ENCODE results near the gene CCDC187.

Gene CCDC187

DNA sequence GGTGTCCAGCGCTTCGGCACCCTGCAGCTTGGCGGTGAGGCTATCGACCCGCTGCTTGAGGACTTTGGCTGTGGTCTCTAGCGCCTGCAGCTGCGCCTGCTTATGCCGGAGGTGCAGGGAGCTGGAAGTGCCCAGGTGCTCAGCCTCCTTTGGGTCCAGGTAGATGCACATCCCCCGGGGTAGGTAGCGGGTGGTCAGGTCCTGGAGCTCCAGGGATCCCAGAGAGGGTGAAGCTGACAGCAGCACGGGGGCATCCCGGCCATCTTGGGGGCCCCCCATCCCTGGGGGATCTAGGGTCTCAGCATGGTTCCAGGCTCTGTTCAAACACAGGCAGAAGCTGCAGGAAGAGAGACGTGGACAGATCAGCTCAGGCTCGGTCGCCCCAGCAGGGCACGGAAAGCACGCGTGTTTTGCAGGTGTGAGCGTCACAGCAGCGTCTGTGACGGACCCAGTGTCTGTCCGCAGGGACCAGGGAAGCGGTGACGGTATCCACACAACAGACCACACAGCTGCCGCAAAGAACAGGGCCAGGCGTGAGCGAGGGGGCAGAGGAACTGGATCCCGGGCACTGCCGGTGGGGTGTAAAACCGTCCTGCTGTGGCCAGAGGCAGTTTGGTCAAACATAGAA lies 17.4 kb downstream of the CCDC187 start:
- Histone ChIP-seq H3K9me3 (ENCODE audit: control insufficient read depth, insufficient read depth, low read length) (no peaks in the 10 kb centered on the region), H3K4me3 (ENCODE audit: low read depth, low read length) (no peak overlapping the region), H3K36me3 (ENCODE audit: control insufficient read depth, insufficient read depth, low read length) (no peaks in the 10 kb centered on the region), H3K27ac (ENCODE audit: low read depth, low read length) (no peak overlapping the region), H3K4me1 (ENCODE audit: control insufficient read depth, insufficient read depth, low read length) (0 out of 2 replicates have a peak, but pooled peaks cover 4% of the 10 kb centered on the region), H3K27me3 (ENCODE audit: control insufficient read depth, insufficient read depth, low read length) (no peaks in the 10 kb centered on the region), H3K9ac (ENCODE audit: low read depth, low read length) (no peak overlapping the region)

DNA sequence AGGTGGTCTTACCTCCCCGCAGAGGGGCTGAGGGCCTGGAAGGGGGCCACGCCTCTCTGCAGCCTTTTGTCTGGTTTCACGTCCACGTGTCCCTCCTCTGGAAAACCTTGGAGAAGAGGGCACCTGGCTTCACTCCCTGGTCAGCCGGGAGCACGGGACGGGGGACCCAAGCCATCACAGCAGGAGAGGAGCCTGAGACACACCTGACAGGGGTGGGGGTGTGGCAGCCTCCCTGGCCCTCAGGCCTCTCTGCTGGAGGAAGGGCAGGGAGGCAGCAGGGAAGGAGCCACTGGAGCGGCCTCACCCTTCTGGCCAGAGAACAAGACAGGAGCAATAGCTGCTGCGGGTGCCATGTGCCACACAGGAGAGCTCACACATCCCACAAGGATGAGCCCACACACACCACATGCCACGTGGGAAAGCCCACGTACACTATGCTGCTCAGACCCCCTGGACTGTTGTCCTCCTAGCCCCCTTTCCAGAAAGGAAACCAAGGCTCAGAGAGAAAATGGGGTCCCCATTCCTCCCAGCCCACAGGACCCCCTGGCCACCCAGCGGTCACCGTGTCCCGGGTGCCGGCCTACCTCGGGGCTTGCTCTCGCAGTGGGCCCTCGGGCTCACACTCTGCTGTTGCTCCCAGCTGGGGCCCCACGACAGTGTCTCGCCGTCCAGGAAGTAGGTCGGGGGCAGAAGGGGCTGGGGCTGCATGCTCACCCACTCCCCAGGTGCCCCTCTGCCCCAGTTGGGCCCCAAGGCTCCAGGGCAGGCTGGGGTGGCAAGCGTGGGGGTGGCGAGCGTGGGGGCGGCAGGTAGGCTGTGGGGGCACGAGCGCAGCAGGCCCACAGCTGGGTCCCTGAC lies 18.2 kb downstream of the CCDC187 start:
- no peaks in the 10 kb centered on the region for H3K9me3 ChIP-seq (ENCODE audit: control insufficient read depth, insufficient read depth, low read length)
- H3K4me3 ChIP-seq (ENCODE audit: low read depth, low read length), result no peak overlapping the region
- H3K27me3 ChIP-seq (ENCODE audit: control insufficient read depth, insufficient read depth, low read length), result no peaks in the 10 kb centered on the region
- H3K36me3 ChIP-seq (ENCODE audit: control insufficient read depth, insufficient read depth, low read length), result no peaks in the 10 kb centered on the region
- no peak overlapping the region for H3K9ac ChIP-seq (ENCODE audit: low read depth, low read length)
- no peak overlapping the region for H3K27ac ChIP-seq (ENCODE audit: low read depth, low read length)
- 0 out of 2 replicates have a peak, but pooled peaks cover 4% of the 10 kb centered on the region for H3K4me1 ChIP-seq (ENCODE audit: control insufficient read depth, insufficient read depth, low read length)

DNA sequence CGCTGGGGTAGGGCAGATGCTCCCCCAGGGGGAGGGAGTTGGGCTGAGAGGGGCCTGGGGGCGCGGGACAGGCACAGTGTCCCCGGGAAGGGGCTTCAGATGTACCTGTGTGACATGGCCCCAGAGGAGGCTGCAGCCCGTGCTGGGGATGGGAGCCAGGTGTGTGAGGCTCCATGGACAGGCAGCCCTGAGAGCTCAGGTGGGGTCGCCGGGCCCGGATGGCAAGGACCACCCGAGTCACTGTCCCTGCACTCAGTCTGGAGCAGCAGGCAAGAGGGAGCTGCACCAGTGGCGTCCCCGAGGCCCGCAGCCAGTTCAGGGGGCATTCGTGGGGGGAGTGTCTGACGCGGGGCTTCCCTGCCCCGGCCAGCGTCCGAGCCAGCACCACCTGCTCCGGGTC lies 18.9 kb downstream of the CCDC187 start:
- Histone ChIP-seq H3K9ac (ENCODE audit: low read depth, low read length) (no peak overlapping the region), H3K36me3 (ENCODE audit: control insufficient read depth, insufficient read depth, low read length) (no peaks in the 10 kb centered on the region), H3K27ac (ENCODE audit: low read depth, low read length) (no peak overlapping the region), H3K27me3 (ENCODE audit: control insufficient read depth, insufficient read depth, low read length) (no peaks in the 10 kb centered on the region), H3K4me3 (ENCODE audit: low read depth, low read length) (no peak overlapping the region), H3K4me1 (ENCODE audit: control insufficient read depth, insufficient read depth, low read length) (0 out of 2 replicates have a peak, but pooled peaks cover 4% of the 10 kb centered on the region), H3K9me3 (ENCODE audit: control insufficient read depth, insufficient read depth, low read length) (no peaks in the 10 kb centered on the region)

DNA sequence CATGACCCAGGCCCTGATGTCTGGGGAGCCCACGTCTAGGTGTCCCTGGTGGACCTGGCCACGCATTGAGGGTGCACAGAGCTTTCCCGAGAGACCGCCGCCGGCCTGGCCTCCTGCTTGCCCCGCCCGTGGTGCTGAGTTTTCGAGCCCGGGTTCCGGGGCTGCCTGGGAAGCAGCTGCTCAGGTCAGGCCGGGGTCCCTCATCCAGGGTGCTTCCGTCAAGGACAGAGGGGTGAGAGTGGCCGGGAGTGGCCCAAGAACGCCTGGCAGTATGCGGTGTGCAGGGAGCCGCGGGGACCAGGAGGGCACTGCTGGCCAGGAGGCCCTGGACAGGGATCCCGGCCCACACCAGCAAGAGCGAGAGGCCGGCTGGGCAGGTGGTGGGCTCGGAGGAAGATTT lies 19.6 kb downstream of the CCDC187 start:
- Histone ChIP-seq H3K9me3 (ENCODE audit: control insufficient read depth, insufficient read depth, low read length) (no peaks in the 10 kb centered on the region), H3K27ac (ENCODE audit: low read depth, low read length) (no peak overlapping the region), H3K4me1 (ENCODE audit: control insufficient read depth, insufficient read depth, low read length) (0 out of 2 replicates have a peak, but pooled peaks cover 4% of the 10 kb centered on the region), H3K36me3 (ENCODE audit: control insufficient read depth, insufficient read depth, low read length) (no peaks in the 10 kb centered on the region), H3K27me3 (ENCODE audit: control insufficient read depth, insufficient read depth, low read length) (no peaks in the 10 kb centered on the region), H3K9ac (ENCODE audit: low read depth, low read length) (no peak overlapping the region), H3K4me3 (ENCODE audit: low read depth, low read length) (no peak overlapping the region)

DNA sequence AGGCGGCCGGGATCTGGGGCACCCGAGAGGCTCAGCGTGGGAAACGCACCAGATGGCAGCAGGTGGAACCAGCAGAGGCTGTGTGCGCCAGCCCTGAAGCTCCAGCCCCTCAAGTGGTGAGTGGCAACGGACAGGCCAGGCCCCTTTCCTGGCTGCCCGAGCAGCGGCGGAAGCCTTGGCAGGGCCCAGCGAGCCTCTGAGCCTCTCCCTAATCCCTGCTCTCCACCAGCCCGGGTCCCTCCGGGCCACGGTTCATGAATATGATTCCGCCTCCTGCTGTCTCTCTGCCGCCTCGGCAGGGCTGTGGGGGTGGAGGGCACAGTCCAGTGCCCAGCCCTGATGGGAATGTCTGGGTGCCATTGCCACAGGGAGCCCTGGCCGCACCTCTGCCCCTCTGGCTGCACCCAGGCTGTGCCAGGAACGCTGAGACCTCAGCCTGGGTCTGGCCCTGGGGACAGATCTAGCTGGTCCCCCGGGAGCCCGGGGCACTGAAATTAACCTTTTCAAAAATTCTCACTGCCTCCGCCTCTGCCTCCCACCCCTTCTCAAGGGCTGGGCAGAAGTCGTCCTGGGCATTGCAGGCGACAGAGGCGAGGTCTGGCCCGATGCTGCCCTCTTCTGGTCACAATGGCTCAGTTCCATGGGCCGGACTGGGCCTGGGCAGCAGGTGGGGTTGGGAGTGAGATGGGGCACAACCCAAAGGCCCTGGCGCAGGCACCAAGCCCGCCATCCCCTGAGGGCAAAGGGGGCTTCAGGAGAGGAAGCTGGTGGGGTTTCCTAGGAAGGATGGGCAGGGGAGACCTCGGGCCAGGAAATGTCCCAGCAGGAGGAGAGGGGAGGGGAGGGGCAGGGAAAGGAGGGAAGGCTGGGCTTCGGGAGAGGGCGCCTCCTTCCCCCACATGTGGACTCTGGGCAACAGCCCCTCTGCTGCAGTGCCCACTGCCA lies 20.3 kb downstream of the CCDC187 start:
- H3K36me3 ChIP-seq (ENCODE audit: control insufficient read depth, insufficient read depth, low read length), result no peaks in the 10 kb centered on the region
- H3K27me3 ChIP-seq (ENCODE audit: control insufficient read depth, insufficient read depth, low read length), result no peaks in the 10 kb centered on the region
- H3K4me1 ChIP-seq (ENCODE audit: control insufficient read depth, insufficient read depth, low read length), result 0 out of 2 replicates have a peak, but pooled peaks cover 4% of the 10 kb centered on the region
- H3K9ac ChIP-seq (ENCODE audit: low read depth, low read length), result no peak overlapping the region
- no peaks in the 10 kb centered on the region for H3K9me3 ChIP-seq (ENCODE audit: control insufficient read depth, insufficient read depth, low read length)
- H3K27ac ChIP-seq (ENCODE audit: low read depth, low read length), result no peak overlapping the region
- H3K4me3 ChIP-seq (ENCODE audit: low read depth, low read length), result no peak overlapping the region

DNA sequence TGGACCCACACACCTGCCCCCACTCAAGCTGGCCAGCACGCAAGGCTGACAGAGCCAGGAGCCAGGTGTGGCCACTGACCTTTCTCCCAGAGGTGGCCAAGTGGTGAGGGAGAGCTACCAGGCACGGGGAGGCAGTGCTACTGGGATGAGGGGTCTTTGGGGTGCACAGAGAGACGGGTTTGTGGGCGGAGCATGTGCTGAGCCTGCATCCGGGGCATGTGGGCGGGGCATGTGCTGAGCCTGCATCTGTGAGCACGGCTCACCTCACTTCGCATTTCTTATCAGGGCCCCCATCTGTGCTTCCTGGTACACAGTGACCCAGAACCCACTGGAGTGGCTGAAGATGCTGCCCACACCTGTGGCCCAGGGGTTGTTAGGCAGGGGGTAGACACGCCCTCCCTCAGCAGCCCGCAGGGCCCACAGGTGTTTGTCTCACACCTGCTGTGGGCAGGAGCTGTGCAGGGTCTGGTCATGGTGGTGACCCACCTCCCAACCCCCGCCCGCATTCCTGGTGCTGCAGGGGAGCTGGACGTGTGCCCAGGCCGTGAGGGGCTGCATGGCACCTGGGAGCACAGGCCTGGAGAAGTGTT lies 21.5 kb downstream of the CCDC187 start:
- H3K9ac ChIP-seq (ENCODE audit: low read depth, low read length), result no peak overlapping the region
- H3K4me1 ChIP-seq (ENCODE audit: control insufficient read depth, insufficient read depth, low read length), result 0 out of 2 replicates have a peak, but pooled peaks cover 4% of the 10 kb centered on the region
- H3K9me3 ChIP-seq (ENCODE audit: control insufficient read depth, insufficient read depth, low read length), result no peaks in the 10 kb centered on the region
- H3K4me3 ChIP-seq (ENCODE audit: low read depth, low read length), result no peak overlapping the region
- H3K36me3 ChIP-seq (ENCODE audit: control insufficient read depth, insufficient read depth, low read length), result no peaks in the 10 kb centered on the region
- H3K27ac ChIP-seq (ENCODE audit: low read depth, low read length), result no peak overlapping the region
- H3K27me3 ChIP-seq (ENCODE audit: control insufficient read depth, insufficient read depth, low read length), result no peaks in the 10 kb centered on the region

DNA sequence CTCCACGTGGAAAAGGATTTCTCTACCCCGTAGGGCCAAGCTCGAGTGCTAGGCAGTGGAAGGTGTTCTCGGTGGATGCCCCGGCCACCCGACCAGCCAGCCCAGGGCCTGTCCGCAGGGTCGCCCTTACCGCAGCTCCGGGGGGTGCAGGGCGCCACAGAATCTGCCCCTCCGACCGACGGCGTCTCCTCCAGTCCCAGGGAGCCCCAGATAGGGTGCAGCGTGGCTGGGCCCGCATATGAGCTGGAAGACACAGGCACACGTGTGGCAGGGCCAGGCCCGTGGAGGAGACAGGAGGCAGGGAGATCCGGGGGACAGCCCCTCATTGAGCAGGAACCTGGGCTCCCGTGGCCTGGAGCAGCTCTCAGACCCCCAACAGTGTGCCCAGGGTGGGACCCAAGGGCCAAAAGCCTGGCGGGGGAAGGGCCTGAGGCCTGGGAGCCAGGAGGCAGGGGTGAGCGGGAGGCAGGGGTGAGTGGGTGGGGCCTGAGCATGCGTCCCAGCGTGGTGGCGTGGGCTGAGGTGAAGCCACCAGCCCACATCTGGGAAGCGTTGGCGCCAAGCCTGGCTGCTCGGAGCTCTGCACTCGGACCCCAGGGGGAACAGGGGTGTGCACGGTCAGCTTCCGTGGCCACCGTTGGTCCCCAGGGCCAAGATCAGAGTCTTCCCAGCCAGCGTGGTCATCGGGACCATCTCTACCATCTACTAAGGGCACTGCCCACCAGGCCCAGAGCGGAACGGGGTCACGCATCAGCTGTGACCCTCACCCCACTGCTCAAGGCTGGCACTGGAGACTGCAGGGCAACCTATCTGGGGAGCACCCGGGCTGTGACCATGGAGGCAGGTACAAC lies 22.2 kb downstream of the CCDC187 start:
- H3K4me3 ChIP-seq (ENCODE audit: low read depth, low read length), result no peak overlapping the region
- 0 out of 2 replicates have a peak, but pooled peaks cover 4% of the 10 kb centered on the region for H3K4me1 ChIP-seq (ENCODE audit: control insufficient read depth, insufficient read depth, low read length)
- no peaks in the 10 kb centered on the region for H3K27me3 ChIP-seq (ENCODE audit: control insufficient read depth, insufficient read depth, low read length)
- H3K36me3 ChIP-seq (ENCODE audit: control insufficient read depth, insufficient read depth, low read length), result no peaks in the 10 kb centered on the region
- no peaks in the 10 kb centered on the region for H3K9me3 ChIP-seq (ENCODE audit: control insufficient read depth, insufficient read depth, low read length)
- no peak overlapping the region for H3K9ac ChIP-seq (ENCODE audit: low read depth, low read length)
- no peak overlapping the region for H3K27ac ChIP-seq (ENCODE audit: low read depth, low read length)

DNA sequence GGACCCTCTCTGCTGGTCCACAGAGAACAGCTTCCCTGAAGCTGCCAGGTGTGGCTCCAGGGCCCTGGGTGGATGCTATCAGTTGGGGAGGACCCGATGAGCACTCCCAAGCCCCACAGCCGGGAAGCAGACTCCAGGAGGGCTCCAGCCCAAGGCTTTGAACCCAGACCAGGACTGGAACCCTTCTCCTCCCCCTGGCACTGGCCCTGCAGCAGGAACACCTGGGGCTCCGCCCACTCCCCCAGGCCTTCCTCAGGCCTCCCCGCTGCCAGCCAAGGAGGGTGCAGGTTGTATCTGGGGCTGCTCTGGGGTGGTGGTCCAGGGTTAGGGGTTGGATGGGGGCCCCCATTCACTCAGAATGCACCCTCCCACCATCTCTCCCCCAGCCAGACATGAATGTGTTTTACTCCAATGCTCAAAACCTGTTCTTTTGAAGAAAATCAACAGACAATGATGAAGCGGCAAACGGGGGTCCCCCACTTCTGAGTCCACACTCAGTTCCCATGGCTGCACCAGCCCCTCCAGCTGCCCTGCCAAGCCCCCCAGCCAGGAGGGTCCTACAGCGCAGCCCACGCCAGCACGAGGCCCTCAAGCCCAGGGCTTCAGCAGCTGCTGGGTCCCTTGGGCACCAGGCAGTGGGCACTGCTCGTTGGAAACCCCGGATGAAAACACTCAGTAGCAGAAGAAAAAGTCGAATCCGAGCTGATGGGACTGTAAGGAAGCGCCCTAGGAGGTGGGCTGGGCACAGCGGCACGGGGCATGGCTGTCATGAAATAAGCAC lies 23.2 kb downstream of the CCDC187 start:
- H3K9ac ChIP-seq (ENCODE audit: low read depth, low read length), result no peak overlapping the region
- H3K27me3 ChIP-seq (ENCODE audit: control insufficient read depth, insufficient read depth, low read length), result no peaks in the 10 kb centered on the region
- 0 out of 2 replicates have a peak, but pooled peaks cover 4% of the 10 kb centered on the region for H3K4me1 ChIP-seq (ENCODE audit: control insufficient read depth, insufficient read depth, low read length)
- H3K9me3 ChIP-seq (ENCODE audit: control insufficient read depth, insufficient read depth, low read length), result no peaks in the 10 kb centered on the region
- H3K27ac ChIP-seq (ENCODE audit: low read depth, low read length), result no peak overlapping the region
- H3K4me3 ChIP-seq (ENCODE audit: low read depth, low read length), result no peak overlapping the region
- H3K36me3 ChIP-seq (ENCODE audit: control insufficient read depth, insufficient read depth, low read length), result no peaks in the 10 kb centered on the region

DNA sequence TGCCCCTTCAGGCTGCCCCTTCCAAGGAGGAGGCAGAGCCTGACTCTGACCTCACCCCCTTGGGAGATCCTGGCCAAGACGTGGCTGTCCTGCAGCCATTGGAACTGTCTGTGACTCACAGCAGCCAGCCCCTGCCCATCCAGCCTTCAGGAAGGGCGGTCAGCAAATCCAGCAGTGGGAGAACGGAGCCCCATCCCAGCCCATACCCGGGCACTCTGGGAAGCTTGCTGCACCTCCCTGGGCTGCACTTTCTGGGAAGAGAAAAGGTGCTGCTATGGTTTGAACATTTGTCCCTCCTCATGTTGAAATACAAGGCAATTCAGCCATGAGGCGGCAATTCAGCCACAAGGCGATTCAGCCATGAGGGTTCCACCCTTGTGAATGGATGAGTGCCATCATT lies 24.4 kb downstream of the CCDC187 start:
- Histone ChIP-seq H3K27ac (ENCODE audit: low read depth, low read length) (no peak overlapping the region), H3K4me3 (ENCODE audit: low read depth, low read length) (no peak overlapping the region), H3K9me3 (ENCODE audit: control insufficient read depth, insufficient read depth, low read length) (no peaks in the 10 kb centered on the region), H3K4me1 (ENCODE audit: control insufficient read depth, insufficient read depth, low read length) (0 out of 2 replicates have a peak, but pooled peaks cover 4% of the 10 kb centered on the region), H3K27me3 (ENCODE audit: control insufficient read depth, insufficient read depth, low read length) (no peaks in the 10 kb centered on the region), H3K9ac (ENCODE audit: low read depth, low read length) (no peak overlapping the region), H3K36me3 (ENCODE audit: control insufficient read depth, insufficient read depth, low read length) (no peaks in the 10 kb centered on the region)
